NB4 (cell line): ENCODE measurements around the gene OBSCN.

Experiments
- DNase-seq: peaks from one replicate; pipeline ENCODE4 v3.0.0; 2010; ENCODE audit warnings: low read depth
- H3K4me3 ChIP-seq: one replicate; pipeline ENCODE4 v1.5.1; 2011; ENCODE audit warnings: mild to moderate bottlenecking, low read depth, low read length, moderate library complexity
- CTCF ChIP-seq: IDR thresholded peaks from one replicate; pipeline ENCODE4 v1.5.1; 2012; ENCODE audit warnings: low read depth, low read length
- MAX ChIP-seq: IDR thresholded peaks from 2 replicates; pipeline ENCODE4 v1.6.1; 2011; ENCODE audit warnings: low read depth, low read length
- MYC ChIP-seq: IDR thresholded peaks from 2 replicates; pipeline ENCODE4 v1.6.1; 2011; ENCODE audit warnings: low read depth, low read length
- POLR2A ChIP-seq: IDR thresholded peaks from 2 replicates; pipeline ENCODE4 v1.6.1; 2011; ENCODE audit warnings: mild to moderate bottlenecking; ENCODE audit not compliant: insufficient read length; ENCODE audit errors: extremely low read depth

OBSCN gene

GRCh38 chr1:228284521-228284920 is 76.7 kb downstream of the OBSCN start:
- no peak overlapping the region for H3K4me3 ChIP-seq
- no peak for TF ChIP-seq MAX
- TF ChIP-seq MYC, result no peak
- TF ChIP-seq CTCF, result no peak
- no peak for TF ChIP-seq POLR2A
- no peak for DNase-seq

GRCh38 chr1:228285661-228286504 is 78.0 kb downstream of the OBSCN start:
- TF ChIP-seq POLR2A (no peak), MAX (no peak), MYC (no peak), CTCF (no peak)

GRCh38 chr1:228286505-228287417 is 78.9 kb downstream of the OBSCN start:
- no peak for TF ChIP-seq POLR2A
- TF ChIP-seq MYC, result no peak
- DNase-seq, result no peak
- no peak overlapping the region for H3K4me3 ChIP-seq

More at GRCh38 chr1:228285661-228286504, 78.0 kb downstream of the OBSCN start:
- no peak overlapping the region for H3K4me3 ChIP-seq
- DNase-seq, result no peak

GRCh38 chr1:228287541-228288425 is 79.9 kb downstream of the OBSCN start:
- no peak for DNase-seq
- no peak overlapping the region for H3K4me3 ChIP-seq
- TF ChIP-seq POLR2A (no peak), MAX (no peak), MYC (no peak), CTCF (no peak)

- no peak for DNase-seq
- TF ChIP-seq MAX (no peak), POLR2A (no peak), CTCF (no peak), MYC (no peak)
- H3K4me3 ChIP-seq, result no peak overlapping the region
Measured at GRCh38 chr1:228288536-228289238, 80.8 kb downstream of the OBSCN start.
